Measurements from ENCODE around the gene ARHGAP19.

- TF ChIP-seq, protein P1, sequence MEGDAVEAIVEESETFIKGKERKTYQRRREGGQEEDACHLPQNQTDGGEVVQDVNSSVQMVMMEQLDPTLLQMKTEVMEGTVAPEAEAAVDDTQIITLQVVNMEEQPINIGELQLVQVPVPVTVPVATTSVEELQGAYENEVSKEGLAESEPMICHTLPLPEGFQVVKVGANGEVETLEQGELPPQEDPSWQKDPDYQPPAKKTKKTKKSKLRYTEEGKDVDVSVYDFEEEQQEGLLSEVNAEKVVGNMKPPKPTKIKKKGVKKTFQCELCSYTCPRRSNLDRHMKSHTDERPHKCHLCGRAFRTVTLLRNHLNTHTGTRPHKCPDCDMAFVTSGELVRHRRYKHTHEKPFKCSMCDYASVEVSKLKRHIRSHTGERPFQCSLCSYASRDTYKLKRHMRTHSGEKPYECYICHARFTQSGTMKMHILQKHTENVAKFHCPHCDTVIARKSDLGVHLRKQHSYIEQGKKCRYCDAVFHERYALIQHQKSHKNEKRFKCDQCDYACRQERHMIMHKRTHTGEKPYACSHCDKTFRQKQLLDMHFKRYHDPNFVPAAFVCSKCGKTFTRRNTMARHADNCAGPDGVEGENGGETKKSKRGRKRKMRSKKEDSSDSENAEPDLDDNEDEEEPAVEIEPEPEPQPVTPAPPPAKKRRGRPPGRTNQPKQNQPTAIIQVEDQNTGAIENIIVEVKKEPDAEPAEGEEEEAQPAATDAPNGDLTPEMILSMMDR (IDR thresholded peaks at IDR 0.05): no peak
- TF ChIP-seq POLR2A (IDR thresholded peaks at IDR 0.05): no peak
Observed at GRCh38 chr10:97217299-97217698, 75.1 kb downstream of the ARHGAP19 start.

Data from thyroid gland (tissue), 4 donors.